NOMO-1 treated with dmso at 0.1 percent for 144 hours (cell line): ENCODE results near the gene TRPC4AP.

ENCODE experiments used
- DNase-seq: peaks from one replicate; lab custom pipeline; 2025; ENCODE audit not compliant: unreplicated experiment; lab: John Stamatoyannopoulos, UW

The TRPC4AP gene

GRCh38 chr20:35015863-35016193 lies 76.8 kb downstream of the TRPC4AP start:
- no peak for DNase-seq

DNA sequence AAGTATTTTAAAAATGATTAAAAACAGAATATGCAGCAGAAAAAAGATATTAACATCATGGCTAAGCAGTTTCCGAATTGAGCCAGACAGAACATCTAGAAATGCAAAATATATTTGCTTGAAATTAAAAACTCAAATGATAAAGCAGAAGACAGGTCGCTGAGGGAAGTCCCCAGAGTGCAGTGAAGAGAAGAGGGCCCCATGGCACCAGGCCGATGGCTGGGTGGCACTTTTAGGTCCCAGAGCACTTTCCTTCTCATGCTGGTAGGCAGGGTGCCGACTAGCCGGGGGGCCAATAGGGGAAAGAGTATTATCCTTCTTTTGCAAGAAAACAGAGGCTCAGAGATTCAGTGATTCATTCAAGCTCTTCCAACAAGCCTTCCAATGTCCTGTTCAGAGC lies 78.1 kb downstream of the TRPC4AP start:
- DNase-seq = no peak

GRCh38 chr20:35013421-35014411 lies 78.9 kb downstream of the TRPC4AP start:
- DNase-seq = no peak

GRCh38 chr20:35012227-35013069 lies 80.2 kb downstream of the TRPC4AP start:
- DNase-seq = no peak

DNA sequence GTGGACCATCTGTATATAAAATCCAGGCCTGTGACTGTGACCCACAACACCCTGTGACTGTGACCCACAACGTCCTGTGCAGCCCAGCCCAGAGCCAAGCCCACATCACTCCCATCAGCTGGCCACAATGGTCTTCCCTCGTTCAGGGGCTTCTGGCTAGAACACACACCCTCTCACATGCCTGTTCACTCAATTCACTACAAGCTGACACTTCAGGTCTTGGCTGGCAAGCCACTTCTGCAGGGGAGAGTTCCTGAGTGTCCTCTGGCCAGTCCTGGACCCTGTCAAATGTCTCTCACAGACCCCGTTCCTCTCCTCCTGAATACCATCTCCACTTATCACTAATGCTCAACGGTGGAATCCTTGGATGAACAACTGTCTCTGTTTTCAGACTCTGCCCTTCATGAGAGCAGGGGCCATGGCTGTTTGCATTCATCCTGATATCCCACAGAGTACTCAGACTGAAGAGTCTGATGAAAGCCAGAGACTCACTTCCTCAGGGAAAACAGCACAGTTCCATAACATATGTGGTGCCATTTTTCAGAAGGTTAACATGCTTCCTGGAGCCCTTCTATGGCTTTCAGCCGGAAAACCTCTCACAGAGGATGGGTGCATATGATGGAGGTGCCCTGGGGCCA lies 80.9 kb downstream of the TRPC4AP start:
- no peak for DNase-seq

DNA sequence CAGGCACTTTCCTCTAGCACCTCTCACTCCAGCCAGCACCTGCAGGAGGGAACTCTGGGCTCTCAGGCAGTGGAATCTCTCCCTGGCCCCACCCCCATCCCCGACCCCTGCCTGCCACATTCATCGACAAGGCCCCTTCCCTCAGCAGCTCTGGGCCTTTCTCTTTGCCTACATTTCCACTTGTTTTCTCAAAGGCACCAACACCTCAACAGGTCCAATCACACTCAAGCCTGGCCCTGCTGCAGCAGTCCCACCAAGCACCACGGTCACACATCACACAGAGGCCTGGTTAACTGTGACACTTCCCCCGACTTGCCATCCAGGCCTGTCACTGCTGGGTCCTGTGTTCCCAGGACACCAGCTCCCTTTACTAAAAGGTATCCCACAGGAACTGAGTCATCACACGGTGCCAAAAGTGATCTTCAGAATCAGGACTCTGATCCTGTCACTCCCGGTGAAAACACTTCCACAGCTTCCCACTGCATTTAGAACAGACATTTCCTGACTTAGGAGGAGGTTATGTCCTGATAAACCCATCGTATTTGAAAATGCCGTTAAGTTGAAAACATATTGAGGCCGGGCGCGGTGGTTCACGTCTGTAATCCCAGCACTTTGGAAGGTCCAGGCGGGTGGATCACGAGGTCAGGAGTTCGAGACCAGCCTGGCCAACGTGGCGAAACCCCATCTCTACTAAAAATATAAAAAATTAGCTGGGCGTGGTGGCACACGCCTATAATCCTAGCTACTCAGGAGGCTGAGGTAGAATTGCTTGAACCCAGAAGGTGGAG lies 82.0 kb downstream of the TRPC4AP start:
- no peak for DNase-seq

DNA sequence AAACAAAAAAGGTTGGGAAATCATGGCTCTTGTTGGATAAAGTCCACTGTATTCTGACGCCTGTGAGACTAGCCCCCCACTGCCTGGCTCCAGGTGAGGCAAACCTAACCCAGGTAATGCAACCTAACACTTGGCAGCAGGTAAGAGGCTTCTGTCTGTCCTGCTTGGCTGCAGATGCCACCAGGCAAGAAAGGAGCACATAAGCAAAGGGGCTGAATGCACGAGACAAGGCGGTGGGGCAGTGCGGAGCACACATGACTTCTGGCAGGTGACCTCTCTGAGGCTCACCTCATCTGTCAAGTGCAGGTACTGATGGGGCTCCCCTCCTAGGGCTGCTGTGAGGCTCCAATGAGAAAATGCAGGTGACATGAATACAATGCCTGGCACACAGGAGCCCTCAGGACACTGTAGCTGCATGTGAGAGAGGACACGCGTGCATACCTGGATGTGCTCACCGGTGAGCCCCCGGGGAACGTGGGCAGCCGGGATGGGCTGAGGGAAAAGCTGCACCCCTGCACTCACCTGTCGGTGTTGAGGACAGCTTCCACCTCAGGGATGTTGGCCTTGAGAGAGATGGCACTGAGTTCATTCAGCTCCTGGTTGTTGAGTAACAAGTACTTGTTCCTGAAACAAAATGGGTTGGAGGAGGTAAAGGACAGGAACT lies 82.8 kb downstream of the TRPC4AP start:
- no peak for DNase-seq

GRCh38 chr20:35008411-35009342 lies 83.9 kb downstream of the TRPC4AP start:
- no peak for DNase-seq

DNA sequence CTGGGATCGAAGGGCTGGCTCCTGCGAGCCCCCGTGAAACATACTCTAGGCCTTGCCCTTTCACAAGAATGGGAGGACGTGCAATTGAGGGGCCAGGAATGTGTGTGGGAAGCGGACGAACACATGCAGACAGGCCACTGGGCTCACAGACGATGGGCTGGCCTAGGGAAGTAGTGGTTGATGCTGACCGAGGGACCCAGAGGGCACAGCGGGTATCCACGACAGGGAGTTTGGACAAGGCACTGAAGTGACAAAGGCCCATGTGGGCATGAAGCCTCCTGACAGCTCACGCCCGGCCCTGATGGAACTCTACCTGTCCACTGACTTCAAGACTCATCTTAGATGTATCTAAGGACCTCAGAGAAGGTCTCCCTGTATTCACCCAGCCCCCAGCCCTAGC lies 84.7 kb downstream of the TRPC4AP start:
- no peak for DNase-seq

- DNase-seq = no peak
Measured at GRCh38 chr20:35007413-35007812, 85.2 kb downstream of the TRPC4AP start.

DNA sequence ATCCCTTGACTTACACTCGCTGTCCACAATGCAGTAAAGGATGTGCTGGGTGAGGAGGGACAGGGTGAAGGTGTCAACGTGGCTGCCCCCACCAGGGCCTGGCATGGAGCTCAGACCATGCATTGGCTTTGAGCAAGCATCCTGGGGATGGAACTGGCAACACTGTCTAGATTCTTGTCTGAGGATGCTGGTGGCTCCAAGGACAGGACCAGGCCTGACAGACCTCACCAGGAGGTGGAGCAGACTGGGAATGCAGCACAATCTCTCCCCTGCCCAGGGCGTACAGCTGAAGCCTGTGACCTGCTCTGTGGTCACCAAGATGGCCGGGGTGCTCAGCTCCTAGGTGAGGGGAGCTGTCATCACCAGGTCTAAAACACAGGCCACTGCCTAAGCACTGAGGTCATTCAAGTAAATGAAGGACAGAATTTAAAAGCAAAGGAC lies 86.1 kb downstream of the TRPC4AP start:
- DNase-seq = no peak

DNA sequence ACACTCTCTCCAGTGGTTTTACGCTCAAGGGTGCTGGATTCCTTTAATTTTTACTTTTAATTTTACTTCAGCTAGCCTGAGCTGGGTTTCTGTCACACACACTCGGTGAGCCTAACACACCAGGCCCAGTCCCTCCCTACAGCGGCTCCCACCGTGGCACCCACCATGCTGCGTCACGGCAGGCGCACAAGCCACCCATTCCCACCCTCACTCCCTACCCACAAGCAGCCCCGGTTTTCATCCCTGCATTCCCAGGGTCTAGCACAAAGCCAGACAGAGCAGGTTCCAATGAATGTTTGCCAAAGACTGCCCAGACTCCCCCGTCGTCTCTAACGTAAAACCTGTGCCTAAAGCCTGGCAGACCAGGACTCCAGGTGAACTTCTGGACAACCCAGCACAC lies 86.6 kb downstream of the TRPC4AP start:
- DNase-seq = no peak

GRCh38 chr20:35005463-35005961 lies 87.1 kb downstream of the TRPC4AP start:
- DNase-seq = no peak

DNA sequence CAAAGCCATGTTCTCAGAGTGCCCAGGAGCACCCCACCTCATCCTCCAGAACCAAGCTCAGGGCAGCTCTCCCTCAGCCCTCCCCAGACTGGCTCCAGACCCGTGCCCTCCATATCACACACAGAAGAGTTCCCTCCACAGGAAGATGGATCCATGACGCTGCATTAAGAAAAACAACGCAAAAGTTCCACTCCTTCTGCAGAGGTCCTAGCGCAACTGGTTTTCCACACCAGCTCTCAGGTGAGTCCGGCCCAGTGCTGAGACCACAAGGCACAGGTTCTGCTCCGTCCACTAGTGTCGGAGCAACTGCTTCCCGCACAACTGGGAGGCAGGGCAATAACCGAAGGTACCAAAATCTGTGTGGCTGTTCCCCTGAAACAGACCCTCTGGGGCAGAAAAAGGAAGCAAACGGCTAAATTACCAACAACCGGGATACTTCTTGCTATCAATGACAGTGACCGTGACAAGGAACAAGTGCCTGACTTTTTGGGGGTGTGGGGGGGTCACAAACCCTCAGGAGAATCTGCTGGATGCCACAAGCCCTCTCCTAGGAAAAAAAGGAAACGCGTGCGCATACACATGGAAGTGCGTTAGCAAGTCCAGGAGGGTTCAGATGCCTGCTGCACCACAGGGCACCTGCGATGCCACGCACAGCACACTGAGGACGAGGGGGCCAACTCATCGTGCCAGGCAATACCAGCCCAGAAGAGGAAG lies 87.7 kb downstream of the TRPC4AP start:
- no peak for DNase-seq

DNA sequence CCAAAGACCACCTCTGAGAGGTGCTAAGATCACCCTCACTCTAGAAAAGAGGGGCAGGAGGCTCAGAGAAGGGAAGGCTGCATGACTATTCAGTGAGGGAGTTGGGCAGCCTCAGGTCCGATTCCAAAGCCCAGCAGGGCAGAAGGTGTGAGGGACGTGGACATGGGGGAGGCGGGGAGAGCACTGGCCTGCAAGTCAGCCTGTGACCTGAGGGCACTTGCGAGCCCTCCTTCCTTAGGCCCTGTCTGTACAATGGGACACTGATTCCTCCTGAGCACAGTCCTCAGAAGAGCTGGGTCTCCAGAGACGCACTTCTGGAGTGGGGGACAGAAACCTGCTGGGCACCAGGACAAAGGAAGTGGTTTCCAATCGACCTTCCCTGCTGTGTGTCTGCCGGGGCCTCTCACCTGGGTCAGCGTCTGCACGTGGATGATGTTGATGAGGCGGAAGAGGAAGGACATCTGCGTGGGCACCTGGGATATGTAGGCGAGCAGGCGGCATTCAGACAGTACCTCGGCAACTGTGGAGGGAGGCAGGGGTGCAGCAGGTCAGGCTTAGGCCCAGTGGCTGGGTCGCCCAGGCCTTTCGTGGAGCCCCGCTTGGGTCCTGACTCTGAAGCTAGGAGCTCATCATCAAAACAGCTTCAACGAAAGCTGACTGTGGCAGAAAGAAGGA lies 88.4 kb downstream of the TRPC4AP start:
- DNase-seq = no peak

DNA sequence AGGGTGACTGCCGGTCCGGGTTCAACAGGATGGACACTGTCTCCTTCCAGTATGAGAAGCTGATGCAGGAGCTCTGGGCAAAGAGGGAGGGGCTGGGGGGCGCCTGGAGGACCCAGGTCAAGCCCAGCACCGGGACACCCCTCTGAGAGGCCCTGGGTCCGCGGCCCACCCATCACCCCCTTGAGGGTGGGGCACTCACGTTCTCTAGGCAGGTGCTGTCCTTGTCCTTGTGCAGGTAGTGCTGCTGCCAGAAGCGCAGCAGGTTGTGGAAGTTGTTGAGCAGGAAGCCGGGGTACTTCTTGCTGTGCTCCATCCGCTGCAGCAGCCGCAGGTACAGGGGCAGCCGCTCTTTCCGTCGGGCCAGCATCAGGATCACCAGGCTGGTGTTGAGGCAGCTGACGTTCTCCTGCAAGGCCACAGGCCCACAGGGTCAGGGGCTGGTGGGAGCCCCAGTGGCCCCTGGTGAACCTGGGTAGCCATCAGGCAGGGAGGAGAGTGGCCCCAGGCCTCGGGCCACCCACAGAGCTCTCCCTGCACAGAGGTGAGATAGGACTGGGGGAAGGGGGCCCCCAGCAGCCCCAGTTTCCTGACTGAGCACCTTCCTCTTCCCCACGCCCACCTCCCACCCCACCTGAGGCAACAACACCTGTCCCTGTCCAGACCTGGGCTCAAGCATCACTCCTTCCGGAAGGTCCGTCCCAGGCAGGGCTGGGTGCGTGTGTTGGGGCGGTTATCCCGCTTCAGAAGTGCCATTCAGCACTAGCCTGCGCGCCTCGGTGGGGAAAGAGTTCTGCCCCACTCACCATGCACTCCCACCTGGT lies 89.2 kb downstream of the TRPC4AP start:
- DNase-seq = no peak
